ENCODE data around the gene WSCD2.

- TF ChIP-seq, protein P1, sequence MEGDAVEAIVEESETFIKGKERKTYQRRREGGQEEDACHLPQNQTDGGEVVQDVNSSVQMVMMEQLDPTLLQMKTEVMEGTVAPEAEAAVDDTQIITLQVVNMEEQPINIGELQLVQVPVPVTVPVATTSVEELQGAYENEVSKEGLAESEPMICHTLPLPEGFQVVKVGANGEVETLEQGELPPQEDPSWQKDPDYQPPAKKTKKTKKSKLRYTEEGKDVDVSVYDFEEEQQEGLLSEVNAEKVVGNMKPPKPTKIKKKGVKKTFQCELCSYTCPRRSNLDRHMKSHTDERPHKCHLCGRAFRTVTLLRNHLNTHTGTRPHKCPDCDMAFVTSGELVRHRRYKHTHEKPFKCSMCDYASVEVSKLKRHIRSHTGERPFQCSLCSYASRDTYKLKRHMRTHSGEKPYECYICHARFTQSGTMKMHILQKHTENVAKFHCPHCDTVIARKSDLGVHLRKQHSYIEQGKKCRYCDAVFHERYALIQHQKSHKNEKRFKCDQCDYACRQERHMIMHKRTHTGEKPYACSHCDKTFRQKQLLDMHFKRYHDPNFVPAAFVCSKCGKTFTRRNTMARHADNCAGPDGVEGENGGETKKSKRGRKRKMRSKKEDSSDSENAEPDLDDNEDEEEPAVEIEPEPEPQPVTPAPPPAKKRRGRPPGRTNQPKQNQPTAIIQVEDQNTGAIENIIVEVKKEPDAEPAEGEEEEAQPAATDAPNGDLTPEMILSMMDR (conservative IDR thresholded peaks at IDR 0.05; ENCODE audit: low read depth, low read length): no peak
- TF ChIP-seq POLR2A (IDR thresholded peaks at IDR 0.05; ENCODE audit: low read depth, low read length): no peak
Observed at GRCh38 chr12:108236366-108236765, 107.3 kb downstream of the WSCD2 start.

Data from IMR-90 (cell line).